Measurements from ENCODE around the gene DOCK6. TPM values are rescaled to one million over a fixed set of nuclear protein-coding genes. Genes with fewer than 3 reads are reported as not detected.

Gene DOCK6
- polyA plus RNA-seq, 3 donors = 16.2 to 190 (median 57.8) TPM

GRCh38 chr19:11279505-11280236 lies 17.3 kb upstream of the DOCK6 start:
- no peak overlapping the region for H3K27ac ChIP-seq (ENCODE audit: low read depth, low read length)
- 52 to 68% (median 57%) methylated on average over 5 of the region's 5 CpGs for WGBS, 3 donors

- no peak overlapping the region for H3K27ac ChIP-seq (ENCODE audit: low read depth, low read length)
- 28 to 46% (median 34%) methylated on average over 5 to 6 of the region's 6 CpGs for WGBS, 3 donors
Measured at GRCh38 chr19:11278670-11279069, 16.3 kb upstream of the DOCK6 start.

GRCh38 chr19:11274533-11275086 lies 12.3 kb upstream of the DOCK6 start:
- 70 to 72% (median 71%) methylated on average over 4 of the region's 4 CpGs for WGBS, 3 donors
- H3K27ac ChIP-seq (ENCODE audit: low read depth, low read length) = no peak overlapping the region

- no peak overlapping the region for H3K27ac ChIP-seq (ENCODE audit: low read depth, low read length)
- WGBS, 3 donors = 76 to 85% (median 82%) methylated on average over 5 of the region's 5 CpGs
Measured at GRCh38 chr19:11273989-11274388, 11.7 kb upstream of the DOCK6 start.

- no peak overlapping the region for H3K27ac ChIP-seq (ENCODE audit: low read depth, low read length)
- WGBS, 3 donors = 64 to 68% (median 68%) methylated on average over 2 of the region's 2 CpGs
Measured at GRCh38 chr19:11273296-11273695, 11.0 kb upstream of the DOCK6 start.

GRCh38 chr19:11269408-11269807 lies 7.1 kb upstream of the DOCK6 start:
- H3K27ac ChIP-seq (ENCODE audit: low read depth, low read length) = no peak overlapping the region
- WGBS, 3 donors = 28 to 67% (median 47%) methylated on average over 6 to 7 of the region's 7 CpGs

- no peak overlapping the region for H3K27ac ChIP-seq (ENCODE audit: low read depth, low read length)
- WGBS, 3 donors = 25 to 60% (median 32%) methylated on average over 10 of the region's 10 CpGs
Measured at GRCh38 chr19:11268783-11269267, 6.5 kb upstream of the DOCK6 start.

GRCh38 chr19:11267316-11268085 lies 5.2 kb upstream of the DOCK6 start:
- WGBS, 3 donors = 89 to 95% (median 91%) methylated on average over 10 of the region's 10 CpGs

GRCh38 chr19:11265785-11266236 lies 3.5 kb upstream of the DOCK6 start:
- no peak overlapping the region for H3K27ac ChIP-seq (ENCODE audit: low read depth, low read length)
- 37 to 75% (median 69%) methylated on average over 11 of the region's 11 CpGs for WGBS, 3 donors

More at GRCh38 chr19:11267316-11268085, 5.2 kb upstream of the DOCK6 start:
- H3K27ac ChIP-seq (ENCODE audit: low read depth, low read length) = no peak overlapping the region

GRCh38 chr19:11265177-11265784 lies 3.0 kb upstream of the DOCK6 start:
- no peak overlapping the region for H3K27ac ChIP-seq (ENCODE audit: low read depth, low read length)
- WGBS, 3 donors = 69 to 89% (median 88%) methylated on average over 6 of the region's 6 CpGs

GRCh38 chr19:11264452-11265176 lies 2.3 kb upstream of the DOCK6 start:
- no peak overlapping the region for H3K27ac ChIP-seq (ENCODE audit: low read depth, low read length)
- 63 to 75% (median 70%) methylated on average over 19 of the region's 19 CpGs for WGBS, 3 donors

- no peak overlapping the region for H3K27ac ChIP-seq (ENCODE audit: low read depth, low read length)
- WGBS, 3 donors = 94 to 99% (median 98%) methylated on average over 6 of the region's 6 CpGs
Measured at GRCh38 chr19:11263726-11264125, 1.4 kb upstream of the DOCK6 start.

GRCh38 chr19:11261431-11261970 lies 823 bp downstream of the DOCK6 start:
- WGBS, 3 donors = 24 to 32% (median 26%) methylated on average over 14 to 18 of the region's 18 CpGs
- peak overlapping the region; percentile 23 for H3K27ac ChIP-seq (ENCODE audit: low read depth, low read length)

GRCh38 chr19:11260996-11261395 lies 1.3 kb downstream of the DOCK6 start:
- H3K27ac ChIP-seq (ENCODE audit: low read depth, low read length) = no peak overlapping the region
- WGBS, 3 donors = 81 to 84% (median 82%) methylated on average over 5 of the region's 5 CpGs

- WGBS, 3 donors = 75 to 84% (median 76%) methylated on average over 3 of the region's 3 CpGs
- H3K27ac ChIP-seq (ENCODE audit: low read depth, low read length) = no peak overlapping the region
Measured at GRCh38 chr19:11257846-11258380, 4.4 kb downstream of the DOCK6 start.

- WGBS, 3 donors = 8 to 22% (median 11%) methylated on average over 7 of the region's 7 CpGs
- H3K27ac ChIP-seq (ENCODE audit: low read depth, low read length) = no peak overlapping the region
Measured at GRCh38 chr19:11256189-11256588, 6.1 kb downstream of the DOCK6 start.

- 86 to 96% (median 94%) methylated on average over 5 of the region's 5 CpGs for WGBS, 3 donors
- no peak overlapping the region for H3K27ac ChIP-seq (ENCODE audit: low read depth, low read length)
Measured at GRCh38 chr19:11254666-11255065, 7.7 kb downstream of the DOCK6 start.
